H1 (cell line): ENCODE results near the gene ST13. TPM values are rescaled to one million over a fixed set of nuclear protein-coding genes. Genes with fewer than 3 reads are reported as not detected.

Experiments used
- CEBPB ChIP-seq: IDR thresholded peaks from 2 replicates; pipeline ENCODE4 v1.6.1; 2012; ENCODE audit warnings: low read depth, low read length
- CHD2 ChIP-seq: IDR thresholded peaks from 2 replicates; pipeline ENCODE4 v1.6.1; 2012; ENCODE audit warnings: low read length, improper control_type of control experiment
- HDAC6 ChIP-seq: IDR thresholded peaks from one replicate; pipeline ENCODE4 v1.7.1; 2012; ENCODE audit warnings: low read depth, mild to moderate bottlenecking, inconsistent platforms, low read length, moderate library complexity
- JUND ChIP-seq: IDR thresholded peaks from 2 replicates; pipeline ENCODE4 v1.6.1; 2011; ENCODE audit warnings: mild to moderate bottlenecking, improper control_type of control experiment, low read length
- PHF8 ChIP-seq: fragments of 200-600 bp; sonication (generic); conservative IDR thresholded peaks from 2 replicates; pipeline ENCODE4 v1.7.1; 2012; ENCODE audit warnings: low read depth, mild to moderate bottlenecking, inconsistent platforms, low read length, moderate library complexity
- RBBP5 ChIP-seq: IDR thresholded peaks from 2 replicates; pipeline ENCODE4 v1.7.1; 2012; ENCODE audit warnings: low read depth, mild to moderate bottlenecking, inconsistent platforms, low read length, moderate library complexity, borderline replicate concordance
- SAP30 ChIP-seq: fragments of 300-600 bp; sonication (generic); IDR thresholded peaks from 2 replicates; pipeline ENCODE4 v1.7.1; 2012; ENCODE audit warnings: low read length, moderate library complexity, mild to moderate bottlenecking, inconsistent platforms; ENCODE audit not compliant: insufficient read depth, insufficient replicate concordance
- SIN3A ChIP-seq, 2 experiments: IDR thresholded peaks in 1 of 2; conservative IDR thresholded peaks in 1 of 2; 2 replicates each; pipeline ENCODE4 v1.6.1; 2011 to 2012; ENCODE audit warnings: low read length in 2 of 2, improper control_type of control experiment in 1 of 2, low read depth in 1 of 2, mild to moderate bottlenecking in 1 of 2
- TEAD4 ChIP-seq: IDR thresholded peaks from 2 replicates; pipeline ENCODE4 v1.6.1; 2012; ENCODE audit warnings: low read depth, low read length, inconsistent platforms, mixed read lengths
- polyA plus RNA-seq, 7 experiments: library from polyadenylated mRNA; depleted of rRNA in 3 of 7; stranded (reverse) in 5 of 7; unstranded in 2 of 7; fragments of >200 nt in 5 of 7; fragments of 200-250 nt in 2 of 7; gene quantifications; 1 replicate in 5 of 7; 2 replicates in 1 of 7; 4 replicates in 1 of 7; pipeline versions ENCODE4 v1.2.1 to v1.2.3, GENCODE V29; 2011 to 2013; ENCODE audit warnings: missing spikeins in 2 of 7, mixed read lengths in 2 of 7
- total RNA-seq: library from RNA; stranded (reverse); fragmentation: NEBNext Ultra II Directional; extraction: Animal tissue kit (Norgen Biotek cat#: 25700); gene quantifications from 2 replicates; pipeline ENCODE4 v1.2.1, GENCODE V29; 2021

Gene ST13
- total and polyA plus RNA-seq, 2 of the 8 experiments (the other 6 are each of a cell fraction or from before 2014, with no cell fraction given) = 52.0 to 305 TPM

DNA sequence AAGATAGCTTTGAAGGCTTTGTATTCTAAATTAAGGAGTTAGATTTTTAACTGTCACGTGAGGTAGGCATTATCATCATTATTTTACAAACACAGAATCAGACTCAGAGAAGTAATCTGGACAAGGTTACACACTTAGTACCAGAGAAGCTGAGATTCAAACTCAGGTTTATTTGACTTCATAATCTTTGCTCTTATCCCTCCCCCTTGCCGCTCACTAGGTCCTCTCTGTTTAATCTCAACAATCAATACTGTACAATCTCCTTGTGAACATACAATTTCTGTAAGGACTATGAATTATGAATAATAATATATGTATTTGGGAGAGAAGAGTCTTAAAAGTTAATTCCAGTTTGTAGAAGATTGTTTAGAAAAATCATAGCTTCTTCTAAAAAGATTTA is 10.7 kb upstream of the ST13 start (continued):
- TF ChIP-seq HDAC6 = no peak
- TF ChIP-seq CHD2 = no peak
- no peak for TF ChIP-seq JUND
- no peak for TF ChIP-seq SIN3A (conservative IDR thresholded peaks at IDR 0.05 in 1 of 2, IDR thresholded peaks at IDR 0.05 in 1 of 2; ENCODE audit: low read depth in 1 of 2, low read length in 2 of 2)
- no peak for TF ChIP-seq CEBPB
- no peak for TF ChIP-seq RBBP5
- no peak for TF ChIP-seq TEAD4
- no peak for TF ChIP-seq PHF8
- no peak for TF ChIP-seq SAP30
